Pulmonary artery endothelial cell (primary cell): ENCODE measurements around the gene LYRM1. TPM values are rescaled to one million over a fixed set of nuclear protein-coding genes. Genes with fewer than 3 reads are reported as not detected.
"Not testable (repeated sequence)": the region's sequence is repeated elsewhere in the genome, so short reads cannot be mapped to it uniquely, and the experiment has no call there.

ENCODE experiments used
- DNase-seq: peaks from one replicate; pipeline ENCODE4 v3.0.0-alpha.2; 2011; ENCODE audit warnings: low read depth, low spot score
- total RNA-seq: library from RNA; depleted of rRNA; stranded (reverse); fragments of >200 nt; gene quantifications from 2 replicates; pipeline ENCODE4 v1.2.3, GENCODE V29; 2014

LYRM1 gene
- total RNA-seq, 1 donor from 2014 or later = 75.0 TPM

GRCh38 chr16:20973201-20973600 is 72.6 kb downstream of the LYRM1 start:
- DNase-seq = not testable (repeated sequence)

Other genes starting within 250 kb of the LYRM1 start
- under 0.01 TPM in 1 of 2 replicates, not detected in the other for gene ACSM1, start 203.1 kb upstream of the LYRM1 start, total RNA-seq
- gene THUMPD1, start 159.0 kb upstream of the LYRM1 start, total RNA-seq = 59.7 and 87.4 TPM in 2 replicates
- gene ACSM3, start 136.8 kb upstream of the LYRM1 start, total RNA-seq = 4.7 and 14.0 TPM in 2 replicates
- 9.0 and 11.8 TPM in 2 replicates for gene ERI2, start 94.3 kb upstream of the LYRM1 start, total RNA-seq
- 5.5 and 6.9 TPM in 2 replicates for gene REXO5, start 94.2 kb upstream of the LYRM1 start, total RNA-seq
- 67.9 and 94.5 TPM in 2 replicates for gene DCUN1D3, start 413 bp upstream of the LYRM1 start, total RNA-seq